Measurements from ENCODE around the gene SURF1. TPM values are rescaled to one million over a fixed set of nuclear protein-coding genes. Genes with fewer than 3 reads are reported as not detected.
"Not testable (repeated sequence)": the region's sequence is repeated elsewhere in the genome, so short reads cannot be mapped to it uniquely, and the experiment has no call there.

Gene SURF1
- total and polyA plus RNA-seq, 4 experiments from 2014 or later: 54.3 to 114 (median 83.2) TPM

DNA sequence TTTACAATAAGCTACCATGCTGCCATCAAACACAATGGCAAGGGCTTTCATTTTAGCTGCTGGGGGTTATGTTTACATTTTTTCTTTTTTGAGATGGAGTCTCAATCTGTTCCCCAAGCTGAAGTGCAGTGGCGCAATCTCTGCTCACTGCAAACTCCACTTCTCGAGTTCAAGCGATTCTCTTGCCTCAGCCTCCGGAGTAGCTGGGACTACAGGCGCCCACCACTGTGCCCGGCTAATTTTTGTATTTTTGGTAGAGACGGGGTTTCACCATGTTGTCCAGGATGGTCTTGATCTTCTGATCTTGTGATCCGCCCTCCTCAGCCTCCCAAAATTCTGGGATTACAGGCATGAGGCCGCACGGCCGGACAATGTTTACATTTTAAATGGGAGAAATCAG lies 21.4 kb downstream of the SURF1 start:
- Histone ChIP-seq H3K36me3 (ENCODE audit: insufficient read depth, low read length) (peaks cover 46% of the 10 kb centered on the region), H3K4me3 (ENCODE audit: low read length in 2 of 2) (peak overlapping the region; percentile 50 to 69), H3K4me1 (ENCODE audit: insufficient read depth, low read length) (peaks cover 29% of the 10 kb centered on the region)
- Mint-ChIP-seq H3K36me3 (peaks cover 18 to 50% of the 10 kb centered on the region in 2 donors), H3K4me3 (peak overlapping the region; percentile 92 to 97 (median 96)), H3K4me1 (peaks cover 10 to 57% (median 22%) of the 10 kb centered on the region in 4 donors), H3K27ac (peak overlapping the region; percentile 48 to 96 (median 89))
- ChIA-PET CTCF (ENCODE audit: partially characterized antibody) (interaction anchor here (1.1 to 1.6 kb wide), 4 partner anchors 16 to 79 kb away, joined by 3 to 5 read pairs (median 4); no protein-coding TSS in a partner anchor), POLR2A (ENCODE audit: partially characterized antibody) (interaction anchor here (0.9 to 3.1 kb wide), 4 partner anchors 14 to 304 kb away, joined by 3 to 14 read pairs (median 10); partner anchors contain the start of genes GTF3C5, MED22, RPL7A and SURF1)
- not testable (repeated sequence) for H3K27me3 Mint-ChIP-seq; H3K9me3 Mint-ChIP-seq; H3K9me3 ChIP-seq (ENCODE audit: control insufficient read depth in 1 of 2, low read length in 2 of 2); H3K27me3 ChIP-seq (ENCODE audit: insufficient read depth, low read length); H3K27ac ChIP-seq (ENCODE audit: low read depth, low read length)
- peak in 1 of 5 donors; percentile 29 for DNase-seq
- intact Hi-C loops (cut with micrococcal nuclease): loop anchor here (1.0 kb wide), 1 partner anchor 83 kb away; the partner anchor contains the start of gene REXO4

DNA sequence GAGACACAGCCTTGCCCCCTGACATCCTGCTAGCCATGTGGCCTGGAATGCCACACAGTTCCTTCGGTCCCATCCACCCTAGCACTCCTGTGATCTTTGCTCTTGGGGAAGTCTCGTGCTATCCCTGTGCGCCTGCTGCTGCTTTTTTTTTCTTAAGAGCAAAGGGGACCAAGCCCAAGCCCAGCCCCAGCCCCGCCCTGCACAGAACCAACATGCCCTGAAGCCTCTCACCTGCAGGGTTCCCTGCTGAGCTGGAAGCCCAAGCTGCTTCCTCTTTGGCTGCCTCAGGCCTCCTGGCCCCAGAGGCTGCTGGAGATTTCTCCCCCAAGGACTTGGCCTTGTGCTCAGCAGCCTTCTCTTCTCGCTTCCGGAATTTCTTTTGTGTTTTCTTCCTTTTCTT lies 22.1 kb downstream of the SURF1 start:
- no peaks in the 10 kb centered on the region for H3K27me3 Mint-ChIP-seq
- H3K36me3 Mint-ChIP-seq: peaks cover 18 to 48% of the 10 kb centered on the region in 2 donors
- Histone ChIP-seq H3K36me3 (ENCODE audit: insufficient read depth, low read length) (peaks cover 39% of the 10 kb centered on the region), H3K9me3 (ENCODE audit: control insufficient read depth in 1 of 2, low read length in 2 of 2) (no peaks in the 10 kb centered on the region), H3K27me3 (ENCODE audit: insufficient read depth, low read length) (no peaks in the 10 kb centered on the region), H3K4me3 (ENCODE audit: low read length in 2 of 2) (no peak overlapping the region), H3K27ac (ENCODE audit: low read depth, low read length) (no peak overlapping the region), H3K4me1 (ENCODE audit: insufficient read depth, low read length) (peaks cover 28% of the 10 kb centered on the region)
- DNase-seq: no peak
- no peaks in the 10 kb centered on the region for H3K9me3 Mint-ChIP-seq
- peak overlapping the region in 4 of 7 donors; percentile 12 to 79 (median 38) for H3K27ac Mint-ChIP-seq
- POLR2A ChIA-PET (ENCODE audit: partially characterized antibody): interaction anchor here (1.3 to 3.1 kb wide), 3 partner anchors 14 to 37 kb away, joined by 7 to 14 read pairs (median 12); partner anchors contain the start of genes MED22, RPL7A, SURF1 and SURF2
- peak overlapping the region in 4 of 8 donors; percentile 10 to 29 (median 24) for H3K4me3 Mint-ChIP-seq
- intact Hi-C loops (cut with micrococcal nuclease): no loop called here
- peaks cover 10 to 55% (median 20%) of the 10 kb centered on the region in 4 donors for H3K4me1 Mint-ChIP-seq
- CTCF ChIA-PET (ENCODE audit: partially characterized antibody): interaction anchor here (1.1 to 1.6 kb wide), 3 partner anchors 37 to 80 kb away, joined by 3 to 5 read pairs (median 4); no protein-coding TSS in a partner anchor

- H3K27ac Mint-ChIP-seq: peak overlapping the region in 2 of 7 donors; percentile 29 to 47
- peak in 1 of 5 donors; percentile 10 for DNase-seq
- ChIA-PET CTCF (ENCODE audit: partially characterized antibody) (interaction anchor here (1.1 to 1.6 kb wide), 2 partner anchors 24 to 73 kb away, joined by 3 to 5 read pairs; no protein-coding TSS in a partner anchor), POLR2A (ENCODE audit: partially characterized antibody) (interaction anchor here (1.7 to 3.1 kb wide), 3 partner anchors 15 to 38 kb away, joined by 5 to 14 read pairs (median 12); partner anchors contain the start of genes MED22, RPL7A, SURF1 and SURF2)
- intact Hi-C loops (cut with micrococcal nuclease): no loop called here
- Histone ChIP-seq H3K27ac (ENCODE audit: low read depth, low read length) (no peak overlapping the region), H3K9me3 (ENCODE audit: control insufficient read depth in 1 of 2, low read length in 2 of 2) (no peaks in the 10 kb centered on the region), H3K4me3 (ENCODE audit: low read length in 2 of 2) (no peak overlapping the region), H3K27me3 (ENCODE audit: insufficient read depth, low read length) (no peaks in the 10 kb centered on the region), H3K36me3 (ENCODE audit: insufficient read depth, low read length) (peaks cover 38% of the 10 kb centered on the region), H3K4me1 (ENCODE audit: insufficient read depth, low read length) (peaks cover 28% of the 10 kb centered on the region)
- H3K27me3 Mint-ChIP-seq: no peaks in the 10 kb centered on the region
- H3K4me3 Mint-ChIP-seq: peak overlapping the region in 2 of 8 donors; percentile 27 to 54
- peaks cover 13 to 48% of the 10 kb centered on the region in 2 donors for H3K36me3 Mint-ChIP-seq
- peaks cover 0 to 2% (median 0%) of the 10 kb centered on the region in 8 donors for H3K9me3 Mint-ChIP-seq
- peaks cover 13 to 59% (median 18%) of the 10 kb centered on the region in 4 donors for H3K4me1 Mint-ChIP-seq
Observed at GRCh38 chr9:133333566-133333965, 22.7 kb downstream of the SURF1 start.

- DNase-seq: peak in 1 of 5 donors; percentile 14
- CTCF ChIA-PET (ENCODE audit: partially characterized antibody): interaction anchor here (1.1 to 1.2 kb wide), 2 partner anchors 24 to 39 kb away, joined by 3 read pairs; no protein-coding TSS in a partner anchor
- peaks cover 13 to 50% of the 10 kb centered on the region in 2 donors for H3K36me3 Mint-ChIP-seq
- no peaks in the 10 kb centered on the region for H3K27me3 Mint-ChIP-seq
- H3K9me3 ChIP-seq (ENCODE audit: control insufficient read depth in 1 of 2, low read length in 2 of 2): no peaks in the 10 kb centered on the region
- no peak overlapping the region for H3K27ac ChIP-seq (ENCODE audit: low read depth, low read length)
- H3K4me3 ChIP-seq (ENCODE audit: low read length in 2 of 2): no peak overlapping the region
- peaks cover 38% of the 10 kb centered on the region for H3K36me3 ChIP-seq (ENCODE audit: insufficient read depth, low read length)
- peaks cover 28% of the 10 kb centered on the region for H3K4me1 ChIP-seq (ENCODE audit: insufficient read depth, low read length)
- peak overlapping the region in 1 of 7 donors; percentile 13 for H3K27ac Mint-ChIP-seq
- no peaks in the 10 kb centered on the region for H3K27me3 ChIP-seq (ENCODE audit: insufficient read depth, low read length)
- intact Hi-C loops (cut with micrococcal nuclease): no loop called here
- peaks cover 13 to 59% (median 18%) of the 10 kb centered on the region in 4 donors for H3K4me1 Mint-ChIP-seq
- H3K4me3 Mint-ChIP-seq: no peak overlapping the region
- H3K9me3 Mint-ChIP-seq: peaks cover 0 to 4% (median 0%) of the 10 kb centered on the region in 8 donors
- POLR2A ChIA-PET (ENCODE audit: partially characterized antibody): interaction anchor here (1.7 to 3.1 kb wide), 2 partner anchors 24 to 39 kb away, joined by 5 to 12 read pairs; partner anchors contain the start of genes SURF1 and SURF2
Observed at GRCh38 chr9:133333011-133333410, 23.3 kb downstream of the SURF1 start.

- no peak overlapping the region for H3K27ac ChIP-seq (ENCODE audit: low read depth, low read length)
- H3K27me3 ChIP-seq (ENCODE audit: insufficient read depth, low read length): no peaks in the 10 kb centered on the region
- H3K4me1 ChIP-seq (ENCODE audit: insufficient read depth, low read length): peaks cover 28% of the 10 kb centered on the region
- H3K4me3 ChIP-seq (ENCODE audit: low read length in 2 of 2): no peak overlapping the region
- Mint-ChIP-seq H3K4me1 (peaks cover 13 to 56% (median 18%) of the 10 kb centered on the region in 4 donors), H3K27me3 (no peaks in the 10 kb centered on the region), H3K27ac (peak overlapping the region in 1 of 7 donors; percentile 13), H3K4me3 (no peak overlapping the region), H3K36me3 (peaks cover 13 to 50% of the 10 kb centered on the region in 2 donors), H3K9me3 (peaks cover 0 to 4% (median 0%) of the 10 kb centered on the region in 8 donors)
- ChIA-PET CTCF (ENCODE audit: partially characterized antibody) (interaction anchor here (1.2 kb wide), 1 partner anchor 40 kb away, joined by 3 read pairs; no protein-coding TSS in a partner anchor), POLR2A (ENCODE audit: partially characterized antibody) (interaction anchor here (1.7 kb wide), 1 partner anchor 39 kb away, joined by 5 read pairs; no protein-coding TSS in a partner anchor)
- intact Hi-C loops (cut with micrococcal nuclease): no loop called here
- peak in 1 of 5 donors; percentile 33 for DNase-seq
- peaks cover 38% of the 10 kb centered on the region for H3K36me3 ChIP-seq (ENCODE audit: insufficient read depth, low read length)
- H3K9me3 ChIP-seq (ENCODE audit: control insufficient read depth in 1 of 2, low read length in 2 of 2): no peaks in the 10 kb centered on the region
Observed at GRCh38 chr9:133332381-133332730, 23.9 kb downstream of the SURF1 start.

DNA sequence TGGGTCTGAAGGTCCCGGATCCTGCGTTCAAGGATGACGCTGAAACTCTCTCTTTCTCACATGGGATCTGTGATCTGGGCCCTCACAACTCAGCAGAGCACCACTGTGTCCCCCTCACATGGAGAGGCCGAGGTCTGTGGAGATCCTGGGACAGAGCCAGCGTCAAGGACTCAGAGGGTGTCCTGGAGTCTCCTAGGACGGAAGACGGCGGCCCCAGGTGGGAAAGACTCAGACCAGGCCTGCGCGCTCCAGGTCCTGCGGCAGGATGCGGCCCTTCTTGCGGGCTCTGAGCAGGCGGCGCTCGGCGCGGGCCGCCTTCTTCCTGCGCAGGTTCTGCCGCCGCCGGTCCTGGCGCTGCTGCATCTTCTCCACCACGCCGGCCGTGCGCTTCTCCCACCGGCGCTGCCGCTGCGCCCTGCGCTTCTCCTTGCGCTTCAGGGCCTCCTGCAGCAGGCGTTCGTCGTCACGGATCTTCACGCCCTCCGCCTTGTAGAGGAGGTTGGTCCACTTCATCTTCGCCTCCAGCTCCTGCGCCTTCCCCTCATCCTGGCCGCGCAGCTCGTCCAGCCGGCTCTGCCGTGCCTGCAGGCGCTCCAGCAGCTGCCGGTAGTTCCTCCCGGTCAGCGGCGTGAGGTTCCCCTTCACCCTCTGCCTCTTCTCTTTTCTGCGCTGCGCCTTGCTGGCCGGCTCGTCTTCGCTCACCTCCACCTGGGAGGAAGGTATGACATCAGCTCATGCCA lies 24.5 kb downstream of the SURF1 start:
- CTCF ChIA-PET (ENCODE audit: partially characterized antibody): interaction anchor here (1.2 to 3.0 kb wide), 2 partner anchors 40 to 145 kb away, joined by 3 to 10 read pairs; no protein-coding TSS in a partner anchor
- H3K36me3 Mint-ChIP-seq: peaks cover 13 to 50% of the 10 kb centered on the region in 2 donors
- DNase-seq: peak in 1 of 5 donors; percentile 29

More for the DNA sequence above, 24.5 kb downstream of the SURF1 start:
- peaks cover 13 to 54% (median 18%) of the 10 kb centered on the region in 4 donors for H3K4me1 Mint-ChIP-seq
- Histone ChIP-seq H3K9me3 (ENCODE audit: control insufficient read depth in 1 of 2, low read length in 2 of 2) (no peaks in the 10 kb centered on the region), H3K4me3 (ENCODE audit: low read length in 2 of 2) (no peak overlapping the region), H3K27me3 (ENCODE audit: insufficient read depth, low read length) (no peaks in the 10 kb centered on the region), H3K27ac (ENCODE audit: low read depth, low read length) (no peak overlapping the region), H3K36me3 (ENCODE audit: insufficient read depth, low read length) (peaks cover 38% of the 10 kb centered on the region), H3K4me1 (ENCODE audit: insufficient read depth, low read length) (peaks cover 25% of the 10 kb centered on the region)
- intact Hi-C loops (cut with micrococcal nuclease): no loop called here
- no peak overlapping the region for H3K4me3 Mint-ChIP-seq
- peaks cover 0 to 4% (median 0%) of the 10 kb centered on the region in 8 donors for H3K9me3 Mint-ChIP-seq
- POLR2A ChIA-PET (ENCODE audit: partially characterized antibody): interaction anchor here (1.7 kb wide), 1 partner anchor 40 kb away, joined by 5 read pairs; no protein-coding TSS in a partner anchor
- H3K27me3 Mint-ChIP-seq: no peaks in the 10 kb centered on the region
- H3K27ac Mint-ChIP-seq: peak overlapping the region in 2 of 7 donors; percentile 13 to 41

Measured in CD4-positive, alpha-beta memory T cell (primary cell).